GM08714 (cell line): ENCODE data around the gene GNG2.

Experiments
- H3K4me3 ChIP-seq: fragments of 200-500 bp; sonication (Bioruptor generic); 2 replicates; pipeline ENCODE4 v1.5.1; 2014; ENCODE audit warnings: mild to moderate bottlenecking, low read length, inconsistent platforms
- ZNF274 ChIP-seq: IDR thresholded peaks from 2 replicates; pipeline ENCODE4 v1.6.1; 2012; ENCODE audit warnings: mild to moderate bottlenecking, low read depth, low read length

The GNG2 gene

DNA sequence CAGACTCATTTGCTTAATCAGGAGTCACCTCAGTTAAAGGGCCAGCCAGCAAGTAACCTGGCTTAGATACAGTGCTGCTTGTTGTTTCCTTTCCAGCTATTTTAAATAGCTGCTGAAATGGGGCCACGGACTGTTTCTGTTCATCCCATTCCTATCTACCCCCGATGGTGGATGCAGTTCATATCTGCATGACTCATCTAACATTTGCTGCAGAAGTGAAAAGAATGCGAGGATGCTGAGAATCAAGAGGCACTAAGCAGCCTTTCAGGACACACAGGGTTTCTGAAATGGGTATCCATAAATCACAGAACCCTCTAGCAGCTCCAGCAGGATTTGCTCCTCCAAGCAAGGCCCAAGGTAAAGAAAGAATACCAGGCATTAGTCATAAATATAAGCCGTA, 68.8 kb downstream of the GNG2 start:
- no peak overlapping the region for H3K4me3 ChIP-seq
- TF ChIP-seq ZNF274 = no peak

GRCh38 chr14:51929910-51930682, 69.7 kb downstream of the GNG2 start:
- no peak overlapping the region for H3K4me3 ChIP-seq
- no peak for TF ChIP-seq ZNF274

GRCh38 chr14:51931308-51931707, 70.9 kb downstream of the GNG2 start:
- no peak overlapping the region for H3K4me3 ChIP-seq
- TF ChIP-seq ZNF274 = no peak

DNA sequence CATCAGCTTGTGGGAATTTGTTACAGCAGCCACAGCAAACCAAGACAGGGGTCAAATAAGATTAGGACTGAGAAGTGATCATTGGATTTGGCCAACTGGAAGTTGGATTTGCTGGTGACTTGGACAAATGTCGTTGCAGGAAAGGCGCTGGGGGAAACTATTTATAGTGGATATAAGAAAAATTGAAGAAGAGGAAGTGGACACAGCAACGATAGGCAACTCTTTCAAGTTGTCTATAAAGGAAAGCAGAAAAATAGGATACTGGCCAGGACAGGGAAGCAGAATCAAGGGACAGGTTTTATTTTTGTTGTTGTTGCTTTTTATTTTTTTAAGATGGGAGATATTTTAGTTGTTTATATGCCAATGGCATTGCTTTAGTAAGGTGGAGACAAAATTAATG, 72.8 kb downstream of the GNG2 start:
- TF ChIP-seq ZNF274 = no peak
- H3K4me3 ChIP-seq = no peak overlapping the region

DNA sequence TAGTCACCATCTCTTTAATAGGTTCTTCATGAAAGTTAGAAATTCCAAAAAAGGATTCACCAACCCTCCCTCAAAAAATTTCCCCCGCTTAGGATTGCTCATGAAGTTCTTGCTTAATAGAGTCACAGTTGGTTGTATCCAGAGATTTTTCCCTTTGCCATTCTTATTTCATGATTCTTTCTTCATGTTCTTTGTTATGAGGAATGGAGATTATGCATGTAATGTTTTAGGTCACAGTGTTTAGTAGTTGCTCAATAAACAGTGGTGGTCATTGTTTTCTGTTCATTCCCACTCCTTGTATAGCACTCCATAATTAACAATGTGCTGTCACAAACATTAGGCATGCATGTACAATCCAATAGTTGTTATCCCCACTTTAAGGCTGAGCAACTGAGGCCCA, 77.7 kb downstream of the GNG2 start:
- no peak overlapping the region for H3K4me3 ChIP-seq
- no peak for TF ChIP-seq ZNF274

- no peak overlapping the region for H3K4me3 ChIP-seq
- no peak for TF ChIP-seq ZNF274
Observed at GRCh38 chr14:51938821-51939220, 78.4 kb downstream of the GNG2 start.

GRCh38 chr14:51939226-51939625, 78.8 kb downstream of the GNG2 start:
- no peak overlapping the region for H3K4me3 ChIP-seq
- TF ChIP-seq ZNF274 = no peak

- H3K4me3 ChIP-seq = no peak overlapping the region
- TF ChIP-seq ZNF274 = no peak
Observed at GRCh38 chr14:51939755-51940301, 79.4 kb downstream of the GNG2 start.

DNA sequence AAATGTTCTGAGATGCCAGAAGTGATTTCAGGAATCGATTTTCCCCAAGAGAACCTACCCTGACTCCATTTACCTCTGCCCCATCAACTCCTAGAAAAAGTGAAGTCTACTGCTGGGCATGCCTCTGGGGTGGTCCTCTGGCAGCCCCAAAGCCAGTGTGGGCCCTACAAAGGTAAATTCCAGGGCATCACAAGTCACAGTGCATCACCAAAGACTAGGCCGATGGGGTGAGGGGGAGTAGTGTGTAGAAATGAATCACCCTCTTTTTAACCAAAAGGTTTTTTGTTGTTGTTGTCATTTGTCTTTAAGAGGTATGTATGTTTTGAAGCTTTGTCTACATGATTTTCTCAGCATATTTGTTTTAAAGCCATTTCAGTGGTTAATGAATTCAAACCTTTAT, 82.6 kb downstream of the GNG2 start:
- TF ChIP-seq ZNF274 = no peak
- H3K4me3 ChIP-seq = no peak overlapping the region

DNA sequence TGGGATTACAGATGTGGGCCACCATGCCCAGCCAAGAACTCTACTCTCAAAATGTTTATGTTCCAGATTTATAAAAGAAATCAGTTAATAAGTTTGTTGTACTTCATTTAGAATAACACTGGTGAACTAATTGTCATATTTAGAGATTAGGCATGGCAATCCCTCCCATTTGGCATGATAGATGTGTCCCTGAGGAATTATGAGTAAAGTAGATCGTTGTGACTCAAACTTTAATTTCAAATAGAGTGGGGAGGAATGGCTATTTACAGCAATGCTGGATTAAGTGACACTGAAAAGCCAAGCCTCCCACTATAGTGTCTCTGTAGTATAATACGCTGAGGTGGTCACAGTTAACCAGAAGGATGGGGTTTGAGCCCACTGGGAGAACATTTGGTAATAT, 89.6 kb downstream of the GNG2 start:
- TF ChIP-seq ZNF274 = no peak

GRCh38 chr14:51951656-51952055, 91.2 kb downstream of the GNG2 start:
- no peak for TF ChIP-seq ZNF274

More for the DNA sequence above, 89.6 kb downstream of the GNG2 start:
- no peak overlapping the region for H3K4me3 ChIP-seq

GRCh38 chr14:51954031-51954430, 93.6 kb downstream of the GNG2 start:
- no peak for TF ChIP-seq ZNF274
- no peak overlapping the region for H3K4me3 ChIP-seq

More at GRCh38 chr14:51951656-51952055, 91.2 kb downstream of the GNG2 start:
- no peak overlapping the region for H3K4me3 ChIP-seq

DNA sequence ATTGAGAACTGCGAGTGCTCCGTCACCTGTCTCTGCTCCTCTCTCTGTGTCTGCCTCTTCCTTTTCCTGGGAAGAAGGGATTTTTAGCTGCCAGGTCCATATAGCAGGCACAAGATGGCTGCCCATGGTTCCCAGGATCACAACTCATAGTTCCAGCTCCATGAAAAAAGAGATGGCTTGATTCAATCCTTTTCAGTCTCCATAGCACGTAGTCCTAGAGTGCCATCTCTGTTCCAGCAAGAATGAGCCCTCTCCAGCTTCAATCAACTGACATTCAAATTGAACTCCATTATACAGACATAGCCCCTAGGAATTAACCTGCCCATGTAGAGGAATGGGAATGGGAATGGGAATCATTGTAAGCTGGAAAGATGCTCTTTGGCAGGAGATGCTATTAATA, 94.2 kb downstream of the GNG2 start:
- H3K4me3 ChIP-seq = no peak overlapping the region
- TF ChIP-seq ZNF274 = no peak

DNA sequence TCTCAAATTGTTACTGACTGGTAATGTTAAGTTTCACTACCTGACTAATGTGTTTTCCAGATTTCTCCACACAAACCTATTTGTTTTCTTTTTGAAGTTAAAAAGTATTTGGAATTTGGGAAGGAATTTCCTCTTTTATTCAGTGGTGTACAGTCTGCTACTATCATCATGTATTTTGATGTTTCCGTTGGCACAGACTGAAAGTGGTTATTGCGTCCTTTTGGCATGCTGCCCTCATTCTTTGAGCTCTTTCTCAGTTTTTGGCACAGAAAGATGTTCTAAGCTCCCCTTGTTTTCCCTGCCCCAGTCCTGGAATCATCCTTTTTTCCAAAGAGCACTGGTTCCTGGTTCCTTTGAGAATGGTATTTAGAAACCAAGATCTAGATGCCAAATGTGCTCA, 97.5 kb downstream of the GNG2 start:
- no peak overlapping the region for H3K4me3 ChIP-seq
- no peak for TF ChIP-seq ZNF274

- no peak overlapping the region for H3K4me3 ChIP-seq
- no peak for TF ChIP-seq ZNF274
Observed at GRCh38 chr14:51959928-51960327, 99.5 kb downstream of the GNG2 start.

GRCh38 chr14:51960866-51961265, 100.5 kb downstream of the GNG2 start:
- H3K4me3 ChIP-seq = no peak overlapping the region
- TF ChIP-seq ZNF274 = no peak
